Cardiac fibroblast (primary cell): ENCODE measurements around the gene CHRNB4.
A peak's percentile ranks its signal among the peaks of the same experiment; 100 is the strongest.

Experiments
- DNase-seq, 2 donors: peaks; one replicate each; pipeline versions ENCODE4 v3.0.0 to v3.0.0-alpha.2; 2010; ENCODE audit warnings: low read depth in 2 of 2
- H3K4me3 ChIP-seq, 2 donors: replicated peaks in 1 of 2; 1 replicate in 1 of 2; 2 replicates in 1 of 2; pipeline ENCODE4 v1.5.1; 2011; ENCODE audit warnings: low read depth in 2 of 2, low read length in 2 of 2, mild to moderate bottlenecking in 2 of 2, moderate library complexity in 1 of 2
- TF ChIP-seq, protein P1 (sequence below): IDR thresholded peaks from one replicate; pipeline ENCODE4 v1.5.1; 2011; ENCODE audit warnings: low read depth, mild to moderate bottlenecking, low read length, inconsistent platforms

Gene CHRNB4

DNA sequence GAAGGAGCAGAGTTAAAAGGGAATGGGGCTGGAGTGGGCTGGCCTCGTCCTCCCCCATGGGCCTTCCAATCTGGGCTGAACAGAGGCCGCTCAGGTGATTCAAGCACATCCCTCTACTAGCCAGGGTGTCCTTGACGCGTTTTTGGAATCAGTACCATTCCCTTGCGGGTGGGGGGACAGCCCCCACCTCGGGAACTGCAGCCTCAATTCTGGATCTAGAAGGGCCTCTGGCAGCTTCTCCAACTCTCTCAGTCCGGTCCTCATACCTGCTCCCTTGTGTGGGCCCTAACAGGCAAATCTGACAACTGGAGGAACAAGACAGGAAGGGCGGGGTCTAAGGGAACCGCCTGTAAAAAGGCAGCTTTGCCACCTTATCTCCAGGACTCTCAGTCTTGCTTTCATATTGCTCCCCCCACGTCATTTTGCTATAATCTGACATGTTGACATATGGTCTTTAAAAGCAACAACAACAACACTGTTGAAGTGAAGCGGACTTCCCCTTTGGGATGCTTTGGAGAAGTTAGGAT is 802 bp upstream of the CHRNB4 start:
- DNase-seq = no peak
- TF ChIP-seq, protein P1, sequence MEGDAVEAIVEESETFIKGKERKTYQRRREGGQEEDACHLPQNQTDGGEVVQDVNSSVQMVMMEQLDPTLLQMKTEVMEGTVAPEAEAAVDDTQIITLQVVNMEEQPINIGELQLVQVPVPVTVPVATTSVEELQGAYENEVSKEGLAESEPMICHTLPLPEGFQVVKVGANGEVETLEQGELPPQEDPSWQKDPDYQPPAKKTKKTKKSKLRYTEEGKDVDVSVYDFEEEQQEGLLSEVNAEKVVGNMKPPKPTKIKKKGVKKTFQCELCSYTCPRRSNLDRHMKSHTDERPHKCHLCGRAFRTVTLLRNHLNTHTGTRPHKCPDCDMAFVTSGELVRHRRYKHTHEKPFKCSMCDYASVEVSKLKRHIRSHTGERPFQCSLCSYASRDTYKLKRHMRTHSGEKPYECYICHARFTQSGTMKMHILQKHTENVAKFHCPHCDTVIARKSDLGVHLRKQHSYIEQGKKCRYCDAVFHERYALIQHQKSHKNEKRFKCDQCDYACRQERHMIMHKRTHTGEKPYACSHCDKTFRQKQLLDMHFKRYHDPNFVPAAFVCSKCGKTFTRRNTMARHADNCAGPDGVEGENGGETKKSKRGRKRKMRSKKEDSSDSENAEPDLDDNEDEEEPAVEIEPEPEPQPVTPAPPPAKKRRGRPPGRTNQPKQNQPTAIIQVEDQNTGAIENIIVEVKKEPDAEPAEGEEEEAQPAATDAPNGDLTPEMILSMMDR = no peak
- no peak overlapping the region for H3K4me3 ChIP-seq

GRCh38 chr15:78640527-78641101 is 396 bp downstream of the CHRNB4 start:
- no peak for DNase-seq
- H3K4me3 ChIP-seq = peak overlapping the region; percentile 34 to 46
- TF ChIP-seq, protein P1 = no peak

GRCh38 chr15:78638658-78639314 is 2.2 kb downstream of the CHRNB4 start:
- DNase-seq = peak; percentile 54 to 56
- H3K4me3 ChIP-seq = no peak overlapping the region
- TF ChIP-seq, protein P1 = peak; percentile 67

DNA sequence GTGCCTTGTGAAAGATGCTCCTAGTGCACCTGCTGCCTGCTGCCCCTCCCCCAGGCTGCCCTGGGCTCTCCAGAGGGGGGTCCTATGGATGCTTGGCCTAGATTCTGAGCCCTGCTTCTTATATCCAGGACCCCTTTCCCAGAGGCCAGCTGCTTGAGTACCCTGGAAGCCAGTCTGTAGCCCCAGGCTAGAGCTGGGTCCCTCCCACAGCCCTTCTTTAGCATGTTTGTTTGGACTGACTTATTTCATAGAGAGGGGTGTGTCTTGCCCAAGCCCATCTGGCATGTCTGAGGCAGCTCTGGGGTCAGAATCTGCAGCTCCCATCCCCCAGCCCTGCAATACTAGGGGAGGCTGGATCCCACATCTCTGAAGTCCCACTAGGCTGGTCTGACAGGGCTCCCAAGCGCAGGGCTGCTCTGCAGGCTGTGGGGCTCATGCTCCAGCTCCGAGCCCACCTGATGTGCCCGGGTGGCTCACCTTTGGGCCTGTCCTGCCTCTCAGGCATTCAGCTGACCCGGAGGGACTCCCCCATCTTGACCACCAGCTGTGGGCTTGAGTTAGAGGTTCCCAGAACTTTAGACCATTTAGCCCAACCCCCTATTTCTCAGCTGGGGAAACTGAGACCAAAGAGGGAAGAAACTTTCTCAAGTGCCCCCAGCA is 3.1 kb downstream of the CHRNB4 start:
- TF ChIP-seq, protein P1 = no peak
- DNase-seq = no peak
- H3K4me3 ChIP-seq = no peak overlapping the region

GRCh38 chr15:78636378-78636859 is 4.6 kb downstream of the CHRNB4 start:
- H3K4me3 ChIP-seq = no peak overlapping the region
- TF ChIP-seq, protein P1 = no peak
- DNase-seq = no peak

DNA sequence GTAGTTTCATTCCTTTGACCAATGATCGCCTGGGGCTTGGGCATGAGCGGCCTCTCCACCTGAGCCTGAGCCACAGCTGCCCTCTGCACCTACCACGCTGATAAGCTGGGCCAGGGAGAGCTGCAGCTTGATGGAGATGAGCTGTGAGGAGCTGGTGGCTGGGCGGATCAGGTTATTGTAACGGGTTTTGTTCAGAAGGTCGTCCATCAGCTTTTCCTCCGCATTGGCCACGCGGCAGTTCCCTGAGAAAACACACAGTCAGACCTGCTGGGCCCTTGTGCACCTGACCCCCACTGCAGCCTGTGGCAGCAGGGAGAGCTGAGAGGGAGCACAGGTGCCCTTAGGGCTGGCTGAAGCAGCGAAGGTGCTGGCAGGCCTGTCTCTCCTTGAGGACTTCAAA is 5.7 kb downstream of the CHRNB4 start:
- H3K4me3 ChIP-seq = no peak overlapping the region
- TF ChIP-seq, protein P1 = no peak
- DNase-seq = no peak
